ENCODE measurements around the gene SIGLEC1.

Gene SIGLEC1

DNA sequence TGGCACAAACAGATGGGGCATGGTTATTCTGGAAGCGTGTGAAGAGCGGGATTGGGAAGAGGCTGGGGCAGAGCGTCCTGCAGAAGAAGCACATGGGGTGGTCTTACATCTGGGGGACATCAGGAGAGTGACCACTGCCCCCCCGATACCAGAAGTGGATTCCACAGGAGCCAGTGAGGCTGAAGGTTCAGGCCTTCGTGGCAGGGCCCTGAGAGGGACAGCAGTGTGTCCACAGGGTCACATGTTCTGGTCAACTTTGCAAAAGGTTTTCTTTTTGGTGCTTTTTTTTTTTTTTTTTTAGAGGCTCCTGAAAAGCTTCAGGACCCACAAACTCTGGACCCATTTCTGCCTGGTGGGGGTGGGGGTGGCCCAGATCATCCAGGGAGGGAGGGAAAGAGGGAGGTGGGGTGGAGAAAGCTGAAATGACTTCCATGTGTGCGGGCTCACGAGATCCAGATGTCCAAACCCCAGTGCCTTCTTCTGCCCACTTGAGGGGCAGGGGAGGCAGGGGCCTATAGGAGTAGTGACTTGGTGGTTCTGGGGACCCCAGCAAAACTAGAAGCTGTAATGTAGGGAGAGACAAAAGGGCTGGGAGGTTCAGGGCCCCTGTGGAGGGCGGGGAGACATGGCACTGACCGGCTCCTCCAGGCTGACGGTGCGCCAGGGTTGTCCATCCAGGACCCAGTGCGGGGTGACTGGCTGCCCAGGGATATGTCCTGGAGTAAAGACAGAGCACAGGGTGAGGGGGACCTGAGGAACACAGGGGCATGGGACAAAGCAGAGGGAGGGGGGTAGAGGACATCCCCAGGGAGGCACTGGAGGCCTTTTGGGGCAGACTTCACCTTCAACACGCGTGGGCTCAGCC lies 33.3 kb downstream of the SIGLEC1 start:
- Histone ChIP-seq H3K4me1 (ENCODE audit: low read length) (peaks cover 4% of the 10 kb centered on the region), H3K4me3 (ENCODE audit: low read length) (no peak overlapping the region), H3K9me3 (ENCODE audit: insufficient read depth, low read length) (no peaks in the 10 kb centered on the region), H3K9ac (ENCODE audit: low read length) (no peak overlapping the region), H3K79me2 (ENCODE audit: low read length) (no peaks in the 10 kb centered on the region), H3K27ac (ENCODE audit: low read length) (no peak overlapping the region), H3K27me3 (ENCODE audit: low read depth, low read length) (peaks cover 24% of the 10 kb centered on the region), H3K4me2 (ENCODE audit: low read length) (no peak overlapping the region), H4K20me1 (ENCODE audit: insufficient read depth, low read length) (no peaks in the 10 kb centered on the region), H3K36me3 (replicated peaks; ENCODE audit: low read depth, low read length) (no peaks in the 10 kb centered on the region), H2AFZ (ENCODE audit: low read depth, low read length) (no peak overlapping the region)
- TF ChIP-seq, protein P1, sequence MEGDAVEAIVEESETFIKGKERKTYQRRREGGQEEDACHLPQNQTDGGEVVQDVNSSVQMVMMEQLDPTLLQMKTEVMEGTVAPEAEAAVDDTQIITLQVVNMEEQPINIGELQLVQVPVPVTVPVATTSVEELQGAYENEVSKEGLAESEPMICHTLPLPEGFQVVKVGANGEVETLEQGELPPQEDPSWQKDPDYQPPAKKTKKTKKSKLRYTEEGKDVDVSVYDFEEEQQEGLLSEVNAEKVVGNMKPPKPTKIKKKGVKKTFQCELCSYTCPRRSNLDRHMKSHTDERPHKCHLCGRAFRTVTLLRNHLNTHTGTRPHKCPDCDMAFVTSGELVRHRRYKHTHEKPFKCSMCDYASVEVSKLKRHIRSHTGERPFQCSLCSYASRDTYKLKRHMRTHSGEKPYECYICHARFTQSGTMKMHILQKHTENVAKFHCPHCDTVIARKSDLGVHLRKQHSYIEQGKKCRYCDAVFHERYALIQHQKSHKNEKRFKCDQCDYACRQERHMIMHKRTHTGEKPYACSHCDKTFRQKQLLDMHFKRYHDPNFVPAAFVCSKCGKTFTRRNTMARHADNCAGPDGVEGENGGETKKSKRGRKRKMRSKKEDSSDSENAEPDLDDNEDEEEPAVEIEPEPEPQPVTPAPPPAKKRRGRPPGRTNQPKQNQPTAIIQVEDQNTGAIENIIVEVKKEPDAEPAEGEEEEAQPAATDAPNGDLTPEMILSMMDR (IDR thresholded peaks at IDR 0.05; ENCODE audit: low read depth, low read length): no peak
- TF ChIP-seq EZH2phosphoT487 (IDR thresholded peaks at IDR 0.05; ENCODE audit: low read depth): no peak

- no peaks in the 10 kb centered on the region for H3K79me2 ChIP-seq (ENCODE audit: low read length)
- H3K9ac ChIP-seq (ENCODE audit: low read length): no peak overlapping the region
- peaks cover 24% of the 10 kb centered on the region for H3K27me3 ChIP-seq (ENCODE audit: low read depth, low read length)
- H3K4me1 ChIP-seq (ENCODE audit: low read length): peaks cover 4% of the 10 kb centered on the region
- no peaks in the 10 kb centered on the region for H3K9me3 ChIP-seq (ENCODE audit: insufficient read depth, low read length)
- no peaks in the 10 kb centered on the region for H4K20me1 ChIP-seq (ENCODE audit: insufficient read depth, low read length)
- TF ChIP-seq, protein P1 (IDR thresholded peaks at IDR 0.05; ENCODE audit: low read depth, low read length): no peak
- TF ChIP-seq EZH2phosphoT487 (IDR thresholded peaks at IDR 0.05; ENCODE audit: low read depth): no peak
- no peak overlapping the region for H3K27ac ChIP-seq (ENCODE audit: low read length)
- H3K36me3 ChIP-seq (replicated peaks; ENCODE audit: low read depth, low read length): no peaks in the 10 kb centered on the region
- no peak overlapping the region for H3K4me3 ChIP-seq (ENCODE audit: low read length)
- H3K4me2 ChIP-seq (ENCODE audit: low read length): no peak overlapping the region
- no peak overlapping the region for H2AFZ ChIP-seq (ENCODE audit: low read depth, low read length)
Observed at GRCh38 chr20:3678198-3678597, 34.2 kb downstream of the SIGLEC1 start.

DNA sequence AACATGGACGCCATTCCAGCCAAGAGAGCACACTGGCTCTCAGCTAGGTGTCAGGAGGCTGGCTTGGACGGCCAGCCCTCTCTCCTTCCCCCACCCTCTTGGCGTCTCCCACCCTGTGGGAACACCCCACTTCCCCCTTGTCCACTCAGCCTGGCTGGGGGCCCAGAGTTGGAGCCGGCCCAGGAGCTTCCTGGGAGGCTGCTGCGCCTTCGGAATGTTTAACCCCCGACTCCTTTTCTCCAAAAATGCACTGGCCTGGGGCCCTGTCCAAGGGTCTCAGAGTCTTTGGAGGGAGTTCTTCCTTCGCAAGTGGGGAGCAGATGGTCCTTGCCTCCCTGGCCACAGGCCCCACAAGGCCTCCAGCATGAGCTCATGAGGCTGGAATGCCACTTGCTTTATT lies 34.7 kb downstream of the SIGLEC1 start:
- TF ChIP-seq, protein P1 (IDR thresholded peaks at IDR 0.05; ENCODE audit: low read depth, low read length): no peak
- TF ChIP-seq EZH2phosphoT487 (IDR thresholded peaks at IDR 0.05; ENCODE audit: low read depth): no peak
- Histone ChIP-seq H3K4me2 (ENCODE audit: low read length) (no peak overlapping the region), H3K27ac (ENCODE audit: low read length) (no peak overlapping the region), H2AFZ (ENCODE audit: low read depth, low read length) (peak overlapping the region; percentile 29; the same call in 1 of the 2 replicates), H3K4me1 (ENCODE audit: low read length) (peaks cover 4% of the 10 kb centered on the region), H3K9me3 (ENCODE audit: insufficient read depth, low read length) (no peaks in the 10 kb centered on the region), H4K20me1 (ENCODE audit: insufficient read depth, low read length) (no peaks in the 10 kb centered on the region), H3K36me3 (replicated peaks; ENCODE audit: low read depth, low read length) (no peaks in the 10 kb centered on the region), H3K27me3 (ENCODE audit: low read depth, low read length) (peaks cover 24% of the 10 kb centered on the region), H3K9ac (ENCODE audit: low read length) (no peak overlapping the region), H3K79me2 (ENCODE audit: low read length) (no peaks in the 10 kb centered on the region), H3K4me3 (ENCODE audit: low read length) (no peak overlapping the region)

DNA sequence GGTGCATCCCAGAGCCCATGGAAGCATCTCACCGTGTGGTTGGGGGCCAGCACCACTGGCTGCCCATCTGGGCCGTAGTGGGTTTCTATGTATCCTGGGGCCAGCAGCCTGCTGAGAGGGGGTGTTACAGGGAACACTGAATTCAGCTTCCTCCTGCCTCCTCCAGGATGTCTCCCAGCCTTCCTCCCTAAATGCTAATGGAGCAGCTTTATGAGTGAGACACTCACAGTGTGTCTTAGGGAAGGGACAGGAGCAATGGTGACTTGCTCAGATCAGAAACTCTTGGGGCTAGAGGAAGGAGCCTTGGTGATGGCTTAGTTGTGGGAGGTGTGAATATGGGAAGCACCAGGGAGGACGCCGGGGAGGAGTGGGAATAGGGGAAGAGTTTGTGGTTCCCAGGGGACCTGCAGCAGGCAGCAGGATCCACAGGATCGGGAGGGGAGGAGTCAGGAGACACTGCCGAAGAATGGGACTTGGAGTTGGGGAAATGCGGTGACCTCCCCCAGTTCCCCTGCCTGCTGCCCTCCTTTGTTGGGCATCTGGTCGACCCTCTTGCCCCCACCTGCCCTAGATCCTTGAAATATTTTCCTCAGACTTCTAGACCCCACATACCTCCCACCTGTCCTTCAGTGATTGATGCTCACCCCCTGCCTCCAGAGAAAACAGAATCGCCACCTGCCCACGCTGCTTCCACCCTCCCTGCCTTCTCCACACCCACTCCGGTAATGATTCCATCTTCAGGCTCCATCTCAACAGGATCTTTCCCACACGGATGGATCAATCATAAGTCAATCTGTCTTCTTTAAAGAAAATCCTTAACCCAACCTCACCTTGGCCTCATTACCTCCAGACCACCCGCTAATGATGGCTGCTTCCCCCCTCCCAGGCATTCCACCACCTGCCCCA lies 37.2 kb downstream of the SIGLEC1 start:
- peaks cover 4% of the 10 kb centered on the region for H3K4me1 ChIP-seq (ENCODE audit: low read length)
- no peaks in the 10 kb centered on the region for H3K36me3 ChIP-seq (replicated peaks; ENCODE audit: low read depth, low read length)
- no peak for TF ChIP-seq EZH2phosphoT487 (IDR thresholded peaks at IDR 0.05; ENCODE audit: low read depth)
- TF ChIP-seq, protein P1 (IDR thresholded peaks at IDR 0.05; ENCODE audit: low read depth, low read length): no peak
- no peak overlapping the region for H3K9ac ChIP-seq (ENCODE audit: low read length)
- peaks cover 24% of the 10 kb centered on the region for H3K27me3 ChIP-seq (ENCODE audit: low read depth, low read length)
- H3K4me2 ChIP-seq (ENCODE audit: low read length): no peak overlapping the region
- no peak overlapping the region for H3K27ac ChIP-seq (ENCODE audit: low read length)
- H2AFZ ChIP-seq (ENCODE audit: low read depth, low read length): no peak overlapping the region
- H3K4me3 ChIP-seq (ENCODE audit: low read length): no peak overlapping the region
- H3K79me2 ChIP-seq (ENCODE audit: low read length): no peaks in the 10 kb centered on the region
- no peaks in the 10 kb centered on the region for H4K20me1 ChIP-seq (ENCODE audit: insufficient read depth, low read length)
- no peaks in the 10 kb centered on the region for H3K9me3 ChIP-seq (ENCODE audit: insufficient read depth, low read length)
